ENCODE measurements around the gene EMX1.

- TF ChIP-seq POLR2A (IDR thresholded peaks at IDR 0.05) (no peak), CTCF (IDR thresholded peaks at IDR 0.05) (peak; percentile 45 to 62 (median 57))
Observed at GRCh38 chr2:72893594-72894319, 23.6 kb upstream of the EMX1 start.

Measured in testis (tissue), 2 donors.